Measurements from ENCODE around the gene SNRNP70.

DNA sequence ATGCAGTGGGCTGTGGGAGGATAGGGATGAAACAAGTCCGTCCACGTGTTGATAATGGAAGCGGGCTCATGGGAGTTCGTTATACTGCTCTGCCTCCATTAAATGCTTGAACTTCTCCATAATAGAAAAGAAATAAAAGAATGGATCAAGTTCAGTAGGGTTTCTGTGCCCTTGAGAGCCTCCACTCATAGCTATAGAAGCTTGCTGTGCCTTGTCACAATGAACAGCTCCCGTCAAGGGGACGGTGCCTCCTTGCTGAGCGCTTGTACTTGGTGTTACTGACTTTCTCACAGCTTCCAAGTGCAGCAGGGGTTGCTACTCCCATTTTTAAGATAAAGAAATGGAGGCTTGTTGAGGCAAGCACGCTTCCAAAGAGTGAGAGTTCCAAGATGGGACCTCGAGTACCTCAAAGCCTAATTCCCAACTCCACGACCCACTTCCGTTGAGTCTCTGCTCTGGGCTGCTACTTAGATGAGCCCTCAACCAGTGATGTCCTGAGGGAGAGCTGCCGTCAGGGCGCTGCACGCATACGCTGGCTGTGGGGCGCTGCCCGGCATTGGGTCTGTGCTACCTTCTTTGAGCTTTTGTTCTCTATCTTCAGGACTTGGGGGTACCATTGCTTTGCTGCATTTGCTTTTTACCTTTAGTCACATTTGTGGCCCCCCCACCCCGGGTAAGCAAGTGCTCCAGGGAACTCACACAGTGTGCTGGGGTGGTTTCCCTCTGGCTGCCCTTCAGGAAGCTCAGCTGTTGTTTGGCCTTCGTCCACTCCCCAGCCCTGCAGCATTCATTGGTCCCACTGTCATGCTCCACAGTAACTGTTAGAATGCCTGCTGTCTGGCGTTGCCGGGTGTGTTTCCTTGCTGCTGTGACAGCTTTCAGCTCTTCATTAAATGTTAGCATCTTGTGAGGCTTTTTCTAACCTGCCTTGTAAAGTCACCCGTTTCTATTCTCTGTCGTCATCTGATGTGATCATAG lies 9.5 kb downstream of the SNRNP70 start:
- no peak for TF ChIP-seq POLR2A (IDR thresholded peaks at IDR 0.05)
- TF ChIP-seq, protein P1, sequence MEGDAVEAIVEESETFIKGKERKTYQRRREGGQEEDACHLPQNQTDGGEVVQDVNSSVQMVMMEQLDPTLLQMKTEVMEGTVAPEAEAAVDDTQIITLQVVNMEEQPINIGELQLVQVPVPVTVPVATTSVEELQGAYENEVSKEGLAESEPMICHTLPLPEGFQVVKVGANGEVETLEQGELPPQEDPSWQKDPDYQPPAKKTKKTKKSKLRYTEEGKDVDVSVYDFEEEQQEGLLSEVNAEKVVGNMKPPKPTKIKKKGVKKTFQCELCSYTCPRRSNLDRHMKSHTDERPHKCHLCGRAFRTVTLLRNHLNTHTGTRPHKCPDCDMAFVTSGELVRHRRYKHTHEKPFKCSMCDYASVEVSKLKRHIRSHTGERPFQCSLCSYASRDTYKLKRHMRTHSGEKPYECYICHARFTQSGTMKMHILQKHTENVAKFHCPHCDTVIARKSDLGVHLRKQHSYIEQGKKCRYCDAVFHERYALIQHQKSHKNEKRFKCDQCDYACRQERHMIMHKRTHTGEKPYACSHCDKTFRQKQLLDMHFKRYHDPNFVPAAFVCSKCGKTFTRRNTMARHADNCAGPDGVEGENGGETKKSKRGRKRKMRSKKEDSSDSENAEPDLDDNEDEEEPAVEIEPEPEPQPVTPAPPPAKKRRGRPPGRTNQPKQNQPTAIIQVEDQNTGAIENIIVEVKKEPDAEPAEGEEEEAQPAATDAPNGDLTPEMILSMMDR (IDR thresholded peaks at IDR 0.05): no peak
